ENCODE results near the gene TM2D3. TPM values are rescaled to one million over a fixed set of nuclear protein-coding genes. Genes with fewer than 3 reads are reported as not detected.

TM2D3 gene
- 10 to 100 TPM; 46.3 to 57.8 (median 49.7) TPM for total RNA-seq

DNA sequence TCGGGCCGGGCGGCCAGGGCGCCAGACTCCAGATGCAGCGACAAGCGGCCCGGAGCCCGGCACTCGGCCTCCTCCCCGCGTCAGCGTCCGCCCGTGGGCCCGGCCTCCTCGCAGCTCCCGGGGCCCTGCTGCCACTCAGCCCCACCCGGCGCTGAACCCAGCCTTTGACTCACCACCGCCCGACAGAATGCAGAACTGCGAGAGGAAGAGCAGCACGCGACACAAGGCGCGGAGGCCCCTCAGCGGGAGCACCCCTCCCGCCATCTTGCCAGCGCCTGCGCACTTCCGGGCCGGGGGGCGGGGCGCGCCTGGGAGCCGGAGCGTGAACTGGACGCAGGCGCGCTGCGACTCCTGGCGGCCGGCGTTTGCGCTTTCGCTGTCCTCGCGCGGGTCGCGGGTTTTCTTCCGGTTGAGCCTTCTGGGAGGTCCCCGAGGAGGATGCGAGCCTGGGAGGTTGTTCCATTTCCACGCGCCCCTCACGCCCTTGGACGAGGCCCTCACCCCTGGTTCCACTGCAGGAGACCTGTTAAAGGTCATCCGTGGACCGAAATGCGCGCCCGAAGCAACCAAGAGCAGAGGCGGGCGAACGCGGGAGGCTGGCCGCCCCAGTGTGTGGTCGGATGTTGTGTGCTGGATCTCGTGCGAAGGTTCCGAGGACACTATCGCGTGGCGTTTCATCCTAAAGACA is at the start of gene TM2D3:
TSS of gene TM2D3 (minus strand) at position 284 of the 688 bp plus-strand sequence. CDS start at position 264, 20 bp downstream.
- peak; percentile 96 to 97 for DNase-seq (ENCODE audit: low spot score in 2 of 2)
- H3K9me3 ChIP-seq, result no peaks in the 10 kb centered on the region
- H3K36me3 ChIP-seq, result peaks cover 25% of the 10 kb centered on the region
- H3K4me3 ChIP-seq, result peak within 1 kb of the TSS; percentile 87
- peaks cover 32% of the 10 kb centered on the region for H3K4me1 ChIP-seq
- TF ChIP-seq CTCF (IDR thresholded peaks at IDR 0.05) (peak; percentile 80 to 93), EP300 (IDR thresholded peaks at IDR 0.05) (no peak), POLR2AphosphoS5 (IDR thresholded peaks at IDR 0.05) (peak in 2 of 3 donors; percentile 77 to 83), POLR2A (IDR thresholded peaks at IDR 0.05) (peak; percentile 39 to 94)
- H3K27me3 ChIP-seq, result no peaks in the 10 kb centered on the region
- WGBS, result 0% methylated on average over 2 of the region's 75 CpGs
- H3K27ac ChIP-seq, result peak within 1 kb of the TSS; percentile 96

DNA sequence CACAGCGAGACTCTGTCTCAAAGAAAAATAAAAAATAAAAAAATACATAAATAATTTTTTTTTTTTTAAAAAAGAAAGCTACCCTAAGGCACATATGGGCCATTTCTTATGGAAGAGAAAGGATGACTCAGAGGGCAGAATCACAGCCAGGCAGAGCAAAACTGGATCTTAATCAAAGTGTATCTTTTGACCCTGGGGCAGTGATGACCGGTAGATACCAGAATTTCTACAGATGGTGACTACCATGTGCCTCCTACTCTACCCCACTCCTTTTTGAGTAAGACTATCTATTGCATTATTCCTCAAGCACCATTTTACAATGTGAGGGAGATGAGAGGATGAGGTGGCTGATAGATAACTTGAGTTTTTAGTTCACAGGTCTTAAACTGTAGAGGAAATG is 46.1 kb upstream of the TM2D3 start:
- no peaks in the 10 kb centered on the region for H3K4me1 ChIP-seq
- no peaks in the 10 kb centered on the region for H3K27me3 ChIP-seq
- TF ChIP-seq EP300 (IDR thresholded peaks at IDR 0.05) (no peak), POLR2AphosphoS5 (IDR thresholded peaks at IDR 0.05) (no peak), POLR2A (IDR thresholded peaks at IDR 0.05) (no peak), CTCF (IDR thresholded peaks at IDR 0.05) (no peak)
- DNase-seq (ENCODE audit: low spot score in 2 of 2), result no peak
- no peaks in the 10 kb centered on the region for H3K9me3 ChIP-seq
- no peak overlapping the region for H3K27ac ChIP-seq
- WGBS, result 63% methylated on average over 2 of the region's 2 CpGs
- no peak overlapping the region for H3K4me3 ChIP-seq
- H3K36me3 ChIP-seq, result peaks cover 80% of the 10 kb centered on the region

GRCh38 chr15:101697488-101697887 is 45.3 kb upstream of the TM2D3 start:
- no peak for DNase-seq (ENCODE audit: low spot score in 2 of 2)
- peaks cover 83% of the 10 kb centered on the region for H3K36me3 ChIP-seq
- 80% methylated on average over 7 of the region's 7 CpGs for whole genome bisulfite sequencing

GRCh38 chr15:101696829-101697228 is 44.6 kb upstream of the TM2D3 start:
- Histone ChIP-seq H3K36me3 (peaks cover 79% of the 10 kb centered on the region), H3K4me3 (no peak overlapping the region), H3K4me1 (no peaks in the 10 kb centered on the region), H3K9me3 (no peaks in the 10 kb centered on the region), H3K27ac (no peak overlapping the region), H3K27me3 (no peaks in the 10 kb centered on the region)
- 100% methylated on average over 1 of the region's 1 CpG for WGBS
- TF ChIP-seq EP300 (IDR thresholded peaks at IDR 0.05) (no peak), POLR2AphosphoS5 (IDR thresholded peaks at IDR 0.05) (no peak), CTCF (IDR thresholded peaks at IDR 0.05) (no peak), POLR2A (IDR thresholded peaks at IDR 0.05) (no peak)
- no peak for DNase-seq (ENCODE audit: low spot score in 2 of 2)

More at GRCh38 chr15:101697488-101697887, 45.3 kb upstream of the TM2D3 start:
- Histone ChIP-seq H3K9me3 (no peaks in the 10 kb centered on the region), H3K27ac (no peak overlapping the region), H3K4me3 (no peak overlapping the region), H3K4me1 (no peaks in the 10 kb centered on the region), H3K27me3 (no peaks in the 10 kb centered on the region)
- TF ChIP-seq POLR2A (IDR thresholded peaks at IDR 0.05), result no peak
- no peak for TF ChIP-seq POLR2AphosphoS5 (IDR thresholded peaks at IDR 0.05)
- no peak for TF ChIP-seq EP300 (IDR thresholded peaks at IDR 0.05)
- TF ChIP-seq CTCF (IDR thresholded peaks at IDR 0.05), result no peak

GRCh38 chr15:101694261-101694660 is 42.1 kb upstream of the TM2D3 start:
- no peak overlapping the region for H3K4me3 ChIP-seq
- no peak overlapping the region for H3K27ac ChIP-seq
- no peaks in the 10 kb centered on the region for H3K9me3 ChIP-seq
- H3K4me1 ChIP-seq, result no peaks in the 10 kb centered on the region
- no peak for TF ChIP-seq EP300 (IDR thresholded peaks at IDR 0.05)
- TF ChIP-seq CTCF (IDR thresholded peaks at IDR 0.05), result no peak
- no peak for TF ChIP-seq POLR2A (IDR thresholded peaks at IDR 0.05)
- TF ChIP-seq POLR2AphosphoS5 (IDR thresholded peaks at IDR 0.05), result no peak
- DNase-seq (ENCODE audit: low spot score in 2 of 2), result no peak
- H3K27me3 ChIP-seq, result no peaks in the 10 kb centered on the region
- WGBS, result 100% methylated on average over 2 of the region's 2 CpGs
- H3K36me3 ChIP-seq, result peaks cover 54% of the 10 kb centered on the region
